SK-N-SH treated with all-trans-retinoic acid at 6 μM for 48 hours (cell line): ENCODE measurements around the gene SEC24C.
"Not testable (repeated sequence)": the region's sequence is repeated elsewhere in the genome, so short reads cannot be mapped to it uniquely, and the experiment has no call there.

Source experiments
- ATAC-seq: fragments of 200-7000 bp; cut with Tn5 transposase; 3 replicates; pipeline ENCODE4 v1.9.1; 2020; ENCODE audit warnings: mild to moderate bottlenecking, moderate library complexity
- ARNTL ChIP-seq: fragments of 450-650 bp; formaldehyde crosslinking; IDR thresholded peaks from 2 replicates; pipeline ENCODE4 v1.5.0; 2020; ENCODE audit warnings: low read depth, mild to moderate bottlenecking, moderate library complexity, borderline replicate concordance
- BACH2 ChIP-seq: fragments of 250-450 bp; sonication (Bioruptor Pico); IDR thresholded peaks from 2 replicates; pipeline ENCODE4 v1.9.0; 2021; ENCODE audit warnings: mild to moderate bottlenecking, borderline replicate concordance
- ESRRG ChIP-seq: fragments of 250-450 bp; sonication (Bioruptor Pico); IDR thresholded peaks from 2 replicates; pipeline ENCODE4 v1.6.1; 2021; ENCODE audit warnings: mild to moderate bottlenecking
- GLIS3 ChIP-seq: fragments of 250-450 bp; sonication (Bioruptor Pico); IDR thresholded peaks from 2 replicates; pipeline ENCODE4 v1.5.0; 2020; ENCODE audit warnings: mild to moderate bottlenecking, moderate library complexity
- ISL1 ChIP-seq: fragments of 250-450 bp; sonication (Bioruptor Pico); IDR thresholded peaks from 2 replicates; pipeline ENCODE4 v2.1.2; 2022; ENCODE audit warnings: mild to moderate bottlenecking, moderate library complexity
- OSR1 ChIP-seq: fragments of 250-450 bp; sonication (Bioruptor Pico); IDR thresholded peaks from 2 replicates; pipeline ENCODE4 v1.8.0; 2022; ENCODE audit warnings: moderate library complexity, mild to moderate bottlenecking, inconsistent platforms
- PPARA ChIP-seq: fragments of 250-450 bp; sonication (Bioruptor Pico); IDR thresholded peaks from 2 replicates; pipeline ENCODE4 v1.5.0; 2020; ENCODE audit warnings: mild to moderate bottlenecking, borderline replicate concordance
- RARB ChIP-seq: fragments of 250-450 bp; sonication (Bioruptor Pico); IDR thresholded peaks from 2 replicates; pipeline ENCODE4 v1.8.0; 2021; ENCODE audit warnings: mild to moderate bottlenecking, moderate library complexity
- SNAI2 ChIP-seq: fragments of 250-450 bp; sonication (Bioruptor Pico); IDR thresholded peaks from 2 replicates; pipeline ENCODE4 v1.5.0; 2020; ENCODE audit warnings: mild to moderate bottlenecking, moderate library complexity
- TCF4 ChIP-seq: fragments of 250-450 bp; sonication (Bioruptor Pico); IDR thresholded peaks from 2 replicates; pipeline ENCODE4 v1.8.0; 2021; ENCODE audit warnings: mild to moderate bottlenecking, moderate library complexity, borderline replicate concordance
- ZC3H10 ChIP-seq: fragments of 250-450 bp; sonication (Bioruptor Pico); IDR thresholded peaks from 2 replicates; pipeline ENCODE4 v1.5.1; 2021; ENCODE audit warnings: mild to moderate bottlenecking, moderate library complexity
- ZFP3 ChIP-seq: fragments of 250-450 bp; sonication (Bioruptor Pico); IDR thresholded peaks from 2 replicates; pipeline ENCODE4 v1.5.0; 2020; ENCODE audit warnings: mild to moderate bottlenecking, moderate library complexity
- ZFP30 ChIP-seq: fragments of 450-650 bp; formaldehyde crosslinking; IDR thresholded peaks from 2 replicates; pipeline ENCODE4 v1.5.0; 2022; ENCODE audit warnings: mild to moderate bottlenecking, moderate library complexity
- ZNF565 ChIP-seq: fragments of 450-650 bp; formaldehyde crosslinking; conservative IDR thresholded peaks from 2 replicates; pipeline ENCODE4 v1.5.0; 2020; ENCODE audit warnings: low read depth, mild to moderate bottlenecking, moderate library complexity
- ZNF70 ChIP-seq: fragments of 450-650 bp; formaldehyde crosslinking; IDR thresholded peaks from 2 replicates; pipeline ENCODE4 v1.5.0; 2020; ENCODE audit warnings: mild to moderate bottlenecking, moderate library complexity
- ZNF8 ChIP-seq: fragments of 450-650 bp; formaldehyde crosslinking; IDR thresholded peaks from 2 replicates; pipeline ENCODE4 v1.5.0; 2020; ENCODE audit warnings: mild to moderate bottlenecking, moderate library complexity
- TF ChIP-seq, protein P1 (sequence below): fragments of 250-450 bp; sonication (Bioruptor Pico); IDR thresholded peaks from 2 replicates; pipeline ENCODE4 v1.5.1; 2020; ENCODE audit warnings: low read depth, mild to moderate bottlenecking, moderate library complexity
- TF ChIP-seq, protein P2 (sequence below): fragments of 250-450 bp; sonication (Bioruptor Pico); IDR thresholded peaks from 2 replicates; pipeline ENCODE4 v1.8.0; 2020; ENCODE audit warnings: mild to moderate bottlenecking, moderate library complexity, borderline replicate concordance
- TF ChIP-seq, protein P3 (sequence below): fragments of 250-450 bp; sonication (Bioruptor Pico); IDR thresholded peaks from 2 replicates; pipeline ENCODE4 v1.5.1; 2021; ENCODE audit warnings: mild to moderate bottlenecking, moderate library complexity
- TF ChIP-seq, protein P4 (sequence below): fragments of 250-450 bp; sonication (Bioruptor Pico); IDR thresholded peaks from 2 replicates; pipeline ENCODE4 v1.8.0; 2021; ENCODE audit warnings: low read depth, mild to moderate bottlenecking, moderate library complexity, borderline replicate concordance

The SEC24C gene

DNA sequence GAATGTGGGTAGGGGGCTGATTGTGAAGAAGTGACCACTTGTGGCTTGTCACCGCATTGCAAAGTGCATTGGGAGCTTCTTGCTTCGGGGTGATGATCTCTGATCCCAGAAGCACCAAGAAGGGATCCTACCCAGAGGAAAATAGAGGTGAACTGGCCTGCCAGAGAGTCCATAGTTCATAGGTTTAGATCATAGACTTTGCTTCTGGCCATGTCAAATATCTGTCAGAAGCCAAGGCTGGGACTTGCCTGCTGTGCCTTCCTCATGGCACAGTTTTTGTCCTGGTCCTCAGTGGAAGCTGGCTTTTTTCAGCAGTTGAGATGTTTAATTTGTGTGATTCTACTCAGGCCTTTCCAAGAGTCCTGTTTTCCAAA is 42.3 kb downstream of the SEC24C start:
- ATAC-seq: no peak
- no peak for TF ChIP-seq ZNF565 (CRISPR knock-in tag)
- TF ChIP-seq GLIS3 (CRISPR knock-in tag): no peak
- TF ChIP-seq, protein P1, sequence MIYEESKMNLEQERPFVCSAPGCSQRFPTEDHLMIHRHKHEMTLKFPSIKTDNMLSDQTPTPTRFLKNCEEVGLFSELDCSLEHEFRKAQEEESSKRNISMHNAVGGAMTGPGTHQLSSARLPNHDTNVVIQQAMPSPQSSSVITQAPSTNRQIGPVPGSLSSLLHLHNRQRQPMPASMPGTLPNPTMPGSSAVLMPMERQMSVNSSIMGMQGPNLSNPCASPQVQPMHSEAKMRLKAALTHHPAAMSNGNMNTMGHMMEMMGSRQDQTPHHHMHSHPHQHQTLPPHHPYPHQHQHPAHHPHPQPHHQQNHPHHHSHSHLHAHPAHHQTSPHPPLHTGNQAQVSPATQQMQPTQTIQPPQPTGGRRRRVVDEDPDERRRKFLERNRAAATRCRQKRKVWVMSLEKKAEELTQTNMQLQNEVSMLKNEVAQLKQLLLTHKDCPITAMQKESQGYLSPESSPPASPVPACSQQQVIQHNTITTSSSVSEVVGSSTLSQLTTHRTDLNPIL (CRISPR knock-in tag): no peak
- TF ChIP-seq ZFP3: no peak
- TF ChIP-seq ISL1 (CRISPR knock-in tag): no peak
- TF ChIP-seq SNAI2 (CRISPR knock-in tag): no peak
- no peak for TF ChIP-seq OSR1
- TF ChIP-seq ZNF8: no peak
- TF ChIP-seq, protein P2, sequence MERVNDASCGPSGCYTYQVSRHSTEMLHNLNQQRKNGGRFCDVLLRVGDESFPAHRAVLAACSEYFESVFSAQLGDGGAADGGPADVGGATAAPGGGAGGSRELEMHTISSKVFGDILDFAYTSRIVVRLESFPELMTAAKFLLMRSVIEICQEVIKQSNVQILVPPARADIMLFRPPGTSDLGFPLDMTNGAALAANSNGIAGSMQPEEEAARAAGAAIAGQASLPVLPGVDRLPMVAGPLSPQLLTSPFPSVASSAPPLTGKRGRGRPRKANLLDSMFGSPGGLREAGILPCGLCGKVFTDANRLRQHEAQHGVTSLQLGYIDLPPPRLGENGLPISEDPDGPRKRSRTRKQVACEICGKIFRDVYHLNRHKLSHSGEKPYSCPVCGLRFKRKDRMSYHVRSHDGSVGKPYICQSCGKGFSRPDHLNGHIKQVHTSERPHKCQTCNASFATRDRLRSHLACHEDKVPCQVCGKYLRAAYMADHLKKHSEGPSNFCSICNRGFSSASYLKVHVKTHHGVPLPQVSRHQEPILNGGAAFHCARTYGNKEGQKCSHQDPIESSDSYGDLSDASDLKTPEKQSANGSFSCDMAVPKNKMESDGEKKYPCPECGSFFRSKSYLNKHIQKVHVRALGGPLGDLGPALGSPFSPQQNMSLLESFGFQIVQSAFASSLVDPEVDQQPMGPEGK (CRISPR knock-in tag): no peak
- no peak for TF ChIP-seq RARB (CRISPR knock-in tag)
- no peak for TF ChIP-seq ESRRG (CRISPR knock-in tag)
- TF ChIP-seq, protein P3, sequence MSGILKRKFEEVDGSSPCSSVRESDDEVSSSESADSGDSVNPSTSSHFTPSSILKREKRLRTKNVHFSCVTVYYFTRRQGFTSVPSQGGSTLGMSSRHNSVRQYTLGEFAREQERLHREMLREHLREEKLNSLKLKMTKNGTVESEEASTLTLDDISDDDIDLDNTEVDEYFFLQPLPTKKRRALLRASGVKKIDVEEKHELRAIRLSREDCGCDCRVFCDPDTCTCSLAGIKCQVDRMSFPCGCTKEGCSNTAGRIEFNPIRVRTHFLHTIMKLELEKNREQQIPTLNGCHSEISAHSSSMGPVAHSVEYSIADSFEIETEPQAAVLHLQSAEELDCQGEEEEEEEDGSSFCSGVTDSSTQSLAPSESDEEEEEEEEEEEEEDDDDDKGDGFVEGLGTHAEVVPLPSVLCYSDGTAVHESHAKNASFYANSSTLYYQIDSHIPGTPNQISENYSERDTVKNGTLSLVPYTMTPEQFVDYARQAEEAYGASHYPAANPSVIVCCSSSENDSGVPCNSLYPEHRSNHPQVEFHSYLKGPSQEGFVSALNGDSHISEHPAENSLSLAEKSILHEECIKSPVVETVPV (CRISPR knock-in tag): no peak
- TF ChIP-seq BACH2 (CRISPR knock-in tag): no peak
- TF ChIP-seq PPARA (CRISPR knock-in tag): no peak
- no peak for TF ChIP-seq ZC3H10 (CRISPR knock-in tag)
- no peak for TF ChIP-seq ZNF70 (CRISPR knock-in tag)

DNA sequence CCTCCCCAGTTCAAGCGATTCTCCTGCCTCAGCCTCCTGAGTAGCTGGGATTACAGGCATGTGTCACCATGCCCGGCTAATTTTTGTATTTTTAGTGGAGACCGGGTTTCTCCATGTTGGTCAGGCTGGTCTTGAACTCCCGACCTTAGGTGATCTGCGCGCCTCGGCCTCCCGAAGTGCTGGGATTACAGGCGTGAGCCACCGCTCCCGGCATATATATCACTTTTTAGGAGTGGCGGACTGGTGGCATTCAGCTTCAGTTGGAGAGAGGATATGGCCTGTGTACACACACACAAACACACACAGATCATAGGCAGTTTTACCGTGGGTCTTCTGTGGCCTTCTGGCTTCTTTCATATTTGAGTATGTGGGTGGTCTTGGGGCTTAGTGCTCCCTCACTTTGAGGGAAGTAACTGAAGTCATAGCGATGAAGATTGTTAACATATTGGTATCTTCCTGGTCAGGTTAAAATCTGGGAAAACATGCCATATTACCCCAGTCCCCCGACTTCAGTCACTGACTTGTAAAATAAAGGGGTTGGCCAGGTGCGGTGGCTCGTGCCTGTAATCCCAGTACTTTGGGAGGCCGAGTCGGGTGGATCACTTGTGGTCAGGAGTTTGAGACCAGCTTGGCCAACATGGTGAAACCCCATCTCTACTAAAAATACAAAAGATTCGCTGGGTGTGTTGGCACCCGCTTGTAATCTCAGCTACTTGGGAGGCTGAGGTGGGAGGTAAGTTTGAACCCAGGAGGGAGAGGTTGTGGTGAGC is 43.0 kb downstream of the SEC24C start:
- ATAC-seq: not testable (repeated sequence)

DNA sequence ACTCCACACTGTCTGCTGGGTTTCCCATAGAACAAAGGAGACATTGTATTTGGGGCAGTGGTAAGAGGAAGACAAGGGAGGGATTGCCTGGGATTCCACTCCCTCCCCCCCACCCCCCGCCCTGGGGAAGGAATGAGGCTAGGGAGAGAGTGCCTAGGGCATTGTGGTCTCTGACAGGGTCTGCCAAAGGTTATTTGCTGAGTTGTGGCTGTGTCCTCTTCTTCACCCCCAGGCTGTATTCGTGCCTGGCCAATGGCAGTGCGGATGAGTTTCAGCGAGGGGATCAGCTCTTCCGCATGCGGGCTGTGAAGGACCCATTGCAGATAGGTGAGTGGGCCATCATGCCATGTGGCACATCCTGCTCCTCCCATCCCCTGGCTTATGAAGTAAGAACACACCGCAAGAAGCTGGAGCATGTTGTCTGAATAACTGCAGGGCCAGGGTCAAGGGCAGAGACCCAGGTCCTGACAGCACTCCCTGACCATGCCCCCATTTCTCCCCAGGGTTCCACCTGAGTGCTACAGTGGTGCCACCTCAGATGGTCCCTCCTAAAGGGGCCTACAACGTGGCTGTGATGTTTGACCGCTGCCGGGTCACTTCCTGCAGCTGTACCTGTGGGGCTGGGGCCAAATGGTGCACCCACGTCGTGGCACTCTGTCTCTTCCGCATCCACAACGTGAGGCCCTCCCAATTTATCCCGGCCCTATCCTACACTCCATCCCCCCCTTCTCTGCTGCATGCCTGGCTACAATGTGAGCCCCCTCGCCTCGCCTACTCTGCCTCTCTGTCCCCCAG is 44.9 kb downstream of the SEC24C start:
- TF ChIP-seq OSR1 (no peak), BACH2 (CRISPR knock-in tag) (no peak), RARB (CRISPR knock-in tag) (no peak), ZNF70 (CRISPR knock-in tag) (no peak), ESRRG (CRISPR knock-in tag) (no peak), GLIS3 (CRISPR knock-in tag) (no peak), ARNTL (CRISPR knock-in tag) (no peak), TCF4 (no peak), ISL1 (CRISPR knock-in tag) (no peak), ZNF565 (CRISPR knock-in tag) (no peak), ZNF8 (no peak), ZFP30 (no peak), ZC3H10 (CRISPR knock-in tag) (no peak), ZFP3 (no peak)
- TF ChIP-seq, protein P3 (CRISPR knock-in tag): no peak
- TF ChIP-seq, protein P4, sequence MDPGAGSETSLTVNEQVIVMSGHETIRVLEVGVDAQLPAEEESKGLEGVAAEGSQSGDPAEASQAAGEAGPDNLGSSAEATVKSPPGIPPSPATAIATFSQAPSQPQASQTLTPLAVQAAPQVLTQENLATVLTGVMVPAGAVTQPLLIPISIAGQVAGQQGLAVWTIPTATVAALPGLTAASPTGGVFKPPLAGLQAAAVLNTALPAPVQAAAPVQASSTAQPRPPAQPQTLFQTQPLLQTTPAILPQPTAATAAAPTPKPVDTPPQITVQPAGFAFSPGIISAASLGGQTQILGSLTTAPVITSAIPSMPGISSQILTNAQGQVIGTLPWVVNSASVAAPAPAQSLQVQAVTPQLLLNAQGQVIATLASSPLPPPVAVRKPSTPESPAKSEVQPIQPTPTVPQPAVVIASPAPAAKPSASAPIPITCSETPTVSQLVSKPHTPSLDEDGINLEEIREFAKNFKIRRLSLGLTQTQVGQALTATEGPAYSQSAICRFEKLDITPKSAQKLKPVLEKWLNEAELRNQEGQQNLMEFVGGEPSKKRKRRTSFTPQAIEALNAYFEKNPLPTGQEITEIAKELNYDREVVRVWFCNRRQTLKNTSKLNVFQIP (CRISPR knock-in tag): no peak
- TF ChIP-seq, protein P2 (CRISPR knock-in tag): no peak
- ATAC-seq: no peak
